Measurements from ENCODE around the gene BCL2L11.

DNA sequence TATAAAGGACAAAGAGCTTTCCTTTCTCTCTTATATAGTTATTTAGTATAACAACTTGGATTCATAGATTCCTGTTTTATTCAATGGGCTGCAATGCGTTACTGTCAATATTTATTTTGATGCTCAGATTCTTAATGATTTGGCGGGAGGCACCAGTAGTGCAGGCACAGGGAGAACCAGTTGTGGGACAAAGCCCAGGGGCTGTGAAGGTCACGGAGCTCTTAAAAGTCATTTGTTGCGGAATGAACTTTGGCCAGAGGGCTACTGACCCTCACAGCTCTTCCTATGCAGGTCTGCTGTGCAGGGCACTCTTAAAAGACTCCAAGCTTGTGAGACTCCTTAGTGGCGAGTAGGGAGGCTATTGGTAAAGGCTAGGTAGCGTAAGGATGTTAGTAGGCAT lies 34.0 kb downstream of the BCL2L11 start:
- no peak for TF ChIP-seq CSDC2 (CRISPR knock-in tag; IDR thresholded peaks at IDR 0.05)
- TF ChIP-seq PPARA (CRISPR knock-in tag; IDR thresholded peaks at IDR 0.05; ENCODE audit: borderline replicate concordance): no peak
- no peak for TF ChIP-seq ZNF70 (CRISPR knock-in tag; IDR thresholded peaks at IDR 0.05)
- TF ChIP-seq, protein P1, sequence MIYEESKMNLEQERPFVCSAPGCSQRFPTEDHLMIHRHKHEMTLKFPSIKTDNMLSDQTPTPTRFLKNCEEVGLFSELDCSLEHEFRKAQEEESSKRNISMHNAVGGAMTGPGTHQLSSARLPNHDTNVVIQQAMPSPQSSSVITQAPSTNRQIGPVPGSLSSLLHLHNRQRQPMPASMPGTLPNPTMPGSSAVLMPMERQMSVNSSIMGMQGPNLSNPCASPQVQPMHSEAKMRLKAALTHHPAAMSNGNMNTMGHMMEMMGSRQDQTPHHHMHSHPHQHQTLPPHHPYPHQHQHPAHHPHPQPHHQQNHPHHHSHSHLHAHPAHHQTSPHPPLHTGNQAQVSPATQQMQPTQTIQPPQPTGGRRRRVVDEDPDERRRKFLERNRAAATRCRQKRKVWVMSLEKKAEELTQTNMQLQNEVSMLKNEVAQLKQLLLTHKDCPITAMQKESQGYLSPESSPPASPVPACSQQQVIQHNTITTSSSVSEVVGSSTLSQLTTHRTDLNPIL (CRISPR knock-in tag; IDR thresholded peaks at IDR 0.05; ENCODE audit: low read depth): no peak
- TF ChIP-seq ZNF565 (CRISPR knock-in tag; conservative IDR thresholded peaks at IDR 0.05; ENCODE audit: low read depth): no peak
- TF ChIP-seq ZFP3 (CRISPR knock-in tag; IDR thresholded peaks at IDR 0.05): no peak
- no peak for TF ChIP-seq ZC3H10 (CRISPR knock-in tag; IDR thresholded peaks at IDR 0.05)
- TF ChIP-seq, protein P2, sequence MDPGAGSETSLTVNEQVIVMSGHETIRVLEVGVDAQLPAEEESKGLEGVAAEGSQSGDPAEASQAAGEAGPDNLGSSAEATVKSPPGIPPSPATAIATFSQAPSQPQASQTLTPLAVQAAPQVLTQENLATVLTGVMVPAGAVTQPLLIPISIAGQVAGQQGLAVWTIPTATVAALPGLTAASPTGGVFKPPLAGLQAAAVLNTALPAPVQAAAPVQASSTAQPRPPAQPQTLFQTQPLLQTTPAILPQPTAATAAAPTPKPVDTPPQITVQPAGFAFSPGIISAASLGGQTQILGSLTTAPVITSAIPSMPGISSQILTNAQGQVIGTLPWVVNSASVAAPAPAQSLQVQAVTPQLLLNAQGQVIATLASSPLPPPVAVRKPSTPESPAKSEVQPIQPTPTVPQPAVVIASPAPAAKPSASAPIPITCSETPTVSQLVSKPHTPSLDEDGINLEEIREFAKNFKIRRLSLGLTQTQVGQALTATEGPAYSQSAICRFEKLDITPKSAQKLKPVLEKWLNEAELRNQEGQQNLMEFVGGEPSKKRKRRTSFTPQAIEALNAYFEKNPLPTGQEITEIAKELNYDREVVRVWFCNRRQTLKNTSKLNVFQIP (CRISPR knock-in tag; IDR thresholded peaks at IDR 0.05; ENCODE audit: borderline replicate concordance, low read depth): no peak
- no peak for TF ChIP-seq ZNF8 (CRISPR knock-in tag; IDR thresholded peaks at IDR 0.05)
- TF ChIP-seq ISL1 (CRISPR knock-in tag; IDR thresholded peaks at IDR 0.05): no peak
